ENCODE data around the gene ST3GAL4.

ST3GAL4 gene

DNA sequence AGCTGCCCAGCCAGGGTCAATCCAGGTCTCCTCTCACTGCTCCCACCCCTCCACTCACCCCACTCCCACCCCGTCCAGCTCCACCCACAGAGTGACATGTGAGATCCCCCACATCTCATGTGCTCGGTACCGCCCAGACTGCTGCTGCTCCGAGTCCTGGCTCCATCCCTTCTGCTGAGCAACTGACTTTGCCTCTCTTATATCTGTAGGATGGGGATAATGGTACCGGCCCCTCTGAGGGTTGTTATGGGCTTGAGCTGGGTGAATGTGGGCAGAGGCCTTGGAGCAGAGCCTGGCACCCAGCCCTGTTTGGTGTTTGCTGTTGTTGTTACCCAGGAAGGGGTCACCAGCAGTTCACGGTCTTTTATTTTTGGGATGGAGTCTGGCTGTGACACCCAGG is 77.0 kb downstream of the ST3GAL4 start:
- no peak for DNase-seq
- WGBS (ENCODE audit: insufficient coverage) = 88% methylated on average over 1 of the region's 6 CpGs
- Histone ChIP-seq H3K9me3 (ENCODE audit: control extremely low read depth in 1 of 5, control insufficient read depth in 4 of 5, insufficient read depth in 2 of 5, low read depth in 1 of 5, low read length in 4 of 5) (no peaks in the 10 kb centered on the region), H3K36me3 (ENCODE audit: control insufficient read depth in 4 of 4, insufficient read depth in 4 of 4, low read length in 3 of 4) (peaks cover 0 to 2% (median 0%) of the 10 kb centered on the region in 4 experiments), H3K27me3 (replicated peaks in 2 of 5; ENCODE audit: control insufficient read depth in 4 of 5, insufficient read depth in 5 of 5, low read length in 4 of 5) (no peaks in the 10 kb centered on the region), H3K27ac (ENCODE audit: insufficient read depth in 1 of 2, low read depth in 1 of 2, low read length in 2 of 2, poor library complexity in 1 of 2, severe bottlenecking in 2 of 2) (no peak overlapping the region), H3K4me1 (ENCODE audit: control extremely low read depth in 1 of 4, control insufficient read depth in 4 of 4, insufficient read depth in 4 of 4, low read length in 3 of 4) (peaks cover 0 to 36% (median 8%) of the 10 kb centered on the region in 4 experiments), H3K4me3 (ENCODE audit: control insufficient read depth in 1 of 7, extremely low read depth in 1 of 7, insufficient read depth in 4 of 7, low read depth in 2 of 7, low read length in 6 of 7) (no peak overlapping the region)
- POLR2A ChIA-PET = no interaction called here
- CTCF ChIA-PET = interaction anchor here (0.9 to 7.0 kb wide), 6 partner anchors 9 to 51 kb away, joined by 3 to 44 read pairs (median 6); no protein-coding TSS in a partner anchor

DNA sequence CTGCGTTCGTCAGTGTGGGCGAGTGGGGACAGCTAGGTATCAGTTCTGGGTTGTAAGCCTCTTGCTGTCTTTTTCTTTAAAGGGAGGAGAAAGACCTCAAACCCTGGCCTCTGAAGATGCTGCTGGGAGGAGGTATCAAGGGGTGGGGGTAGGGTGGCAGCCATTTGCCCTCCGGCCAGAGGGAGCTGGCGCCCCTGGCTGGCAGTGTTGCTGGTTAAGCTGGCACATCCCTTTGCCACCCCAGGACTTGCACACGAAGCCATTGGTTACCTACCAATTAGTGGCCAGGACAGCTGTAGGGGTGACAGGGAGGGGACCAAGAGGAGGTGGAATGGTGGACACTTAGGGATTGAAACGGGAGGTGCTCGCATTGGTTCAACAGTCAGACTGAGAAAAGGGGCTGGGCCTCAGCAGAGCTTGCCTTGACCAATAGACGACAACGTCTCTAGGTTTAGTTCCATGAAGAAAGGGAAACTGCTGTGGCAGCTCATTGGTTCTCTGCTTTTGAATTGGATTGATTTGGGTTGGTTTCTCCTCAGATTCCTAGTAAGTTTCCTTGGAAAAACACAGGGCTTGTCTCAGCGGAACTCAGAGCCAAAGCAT is 77.9 kb downstream of the ST3GAL4 start:
- ChIA-PET POLR2A (no interaction called here), CTCF (interaction anchor here (0.6 to 7.0 kb wide), 8 partner anchors 8 to 123 kb away, joined by 3 to 44 read pairs (median 6); no protein-coding TSS in a partner anchor)
- no peak overlapping the region for H3K27ac ChIP-seq (ENCODE audit: insufficient read depth in 1 of 2, low read depth in 1 of 2, low read length in 2 of 2, poor library complexity in 1 of 2, severe bottlenecking in 2 of 2)
- WGBS (ENCODE audit: insufficient coverage) = over 99% methylated on average over 11 of the region's 11 CpGs
- H3K4me3 ChIP-seq (ENCODE audit: control insufficient read depth in 1 of 7, extremely low read depth in 1 of 7, insufficient read depth in 4 of 7, low read depth in 2 of 7, low read length in 6 of 7) = no peak overlapping the region
- H3K36me3 ChIP-seq (ENCODE audit: control insufficient read depth in 4 of 4, insufficient read depth in 4 of 4, low read length in 3 of 4) = no peaks in the 10 kb centered on the region
- peaks cover 0 to 41% (median 7%) of the 10 kb centered on the region in 4 experiments for H3K4me1 ChIP-seq (ENCODE audit: control extremely low read depth in 1 of 4, control insufficient read depth in 4 of 4, insufficient read depth in 4 of 4, low read length in 3 of 4)
- H3K9me3 ChIP-seq (ENCODE audit: control extremely low read depth in 1 of 5, control insufficient read depth in 4 of 5, insufficient read depth in 2 of 5, low read depth in 1 of 5, low read length in 4 of 5) = no peaks in the 10 kb centered on the region
- H3K27me3 ChIP-seq (replicated peaks in 2 of 5; ENCODE audit: control insufficient read depth in 4 of 5, insufficient read depth in 5 of 5, low read length in 4 of 5) = no peaks in the 10 kb centered on the region
- DNase-seq = no peak

DNA sequence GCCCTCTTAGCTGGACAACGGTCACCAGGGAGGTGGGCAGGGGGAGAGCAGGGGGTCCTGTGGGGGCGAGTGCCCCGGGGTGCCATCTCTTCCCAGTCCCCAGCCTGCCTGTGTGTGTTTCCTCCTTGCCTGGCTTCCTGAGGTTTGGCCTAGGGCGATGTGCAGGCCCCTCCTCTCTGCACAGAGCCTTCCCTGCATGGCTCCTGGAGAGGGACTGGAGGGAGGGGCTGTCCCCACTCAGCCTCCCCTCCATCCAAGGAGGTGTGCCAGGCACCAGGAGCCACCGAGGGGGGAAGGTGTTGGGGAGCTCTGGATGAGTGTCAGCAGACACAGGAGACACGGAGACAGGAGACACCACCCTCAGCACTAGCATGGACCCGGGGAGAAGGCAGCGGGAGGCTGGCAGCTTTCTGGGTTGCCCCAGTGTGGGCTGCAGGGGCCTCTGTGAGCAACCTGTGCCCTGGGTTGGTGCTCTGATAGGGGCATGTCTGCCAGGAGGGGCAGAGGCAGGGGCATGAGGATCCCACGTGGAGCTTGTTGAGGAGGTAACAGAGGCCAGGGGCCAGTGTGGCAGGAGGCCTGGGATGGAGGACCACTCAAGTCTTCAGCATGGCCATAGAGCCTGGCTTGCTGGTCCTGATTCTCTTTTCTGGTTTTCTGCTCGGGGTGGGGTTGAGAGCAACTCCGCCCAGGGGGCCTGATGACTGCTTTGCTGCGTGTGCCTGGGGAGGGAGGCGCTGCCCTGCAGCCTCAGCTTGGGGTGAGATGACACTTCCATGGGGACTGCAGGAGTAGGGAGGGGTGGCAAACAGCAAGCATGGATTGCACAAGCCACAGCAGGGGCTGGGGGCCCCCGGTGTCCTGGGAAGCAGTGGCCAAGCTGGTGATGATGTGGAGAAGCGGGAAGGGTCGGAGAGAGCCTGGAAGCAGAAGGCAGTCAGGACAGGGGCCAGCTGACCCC is 78.8 kb downstream of the ST3GAL4 start:
- H3K9me3 ChIP-seq (ENCODE audit: control extremely low read depth in 1 of 5, control insufficient read depth in 4 of 5, insufficient read depth in 2 of 5, low read depth in 1 of 5, low read length in 4 of 5) = no peaks in the 10 kb centered on the region
- DNase-seq = no peak
- H3K36me3 ChIP-seq (ENCODE audit: control insufficient read depth in 4 of 4, insufficient read depth in 4 of 4, low read length in 3 of 4) = no peaks in the 10 kb centered on the region
- H3K4me3 ChIP-seq (ENCODE audit: control insufficient read depth in 1 of 7, extremely low read depth in 1 of 7, insufficient read depth in 4 of 7, low read depth in 2 of 7, low read length in 6 of 7) = no peak overlapping the region
- no peaks in the 10 kb centered on the region for H3K27me3 ChIP-seq (replicated peaks in 2 of 5; ENCODE audit: control insufficient read depth in 4 of 5, insufficient read depth in 5 of 5, low read length in 4 of 5)
- no peak overlapping the region for H3K27ac ChIP-seq (ENCODE audit: insufficient read depth in 1 of 2, low read depth in 1 of 2, low read length in 2 of 2, poor library complexity in 1 of 2, severe bottlenecking in 2 of 2)
- POLR2A ChIA-PET = no interaction called here
- H3K4me1 ChIP-seq (ENCODE audit: control extremely low read depth in 1 of 4, control insufficient read depth in 4 of 4, insufficient read depth in 4 of 4, low read length in 3 of 4) = peaks cover 0 to 46% (median 7%) of the 10 kb centered on the region in 4 experiments
- CTCF ChIA-PET = interaction anchor here (1.6 to 7.0 kb wide), 3 partner anchors 8 to 124 kb away, joined by 4 to 44 read pairs (median 5); no protein-coding TSS in a partner anchor
- 77% methylated on average over 12 of the region's 16 CpGs for WGBS (ENCODE audit: insufficient coverage)

DNA sequence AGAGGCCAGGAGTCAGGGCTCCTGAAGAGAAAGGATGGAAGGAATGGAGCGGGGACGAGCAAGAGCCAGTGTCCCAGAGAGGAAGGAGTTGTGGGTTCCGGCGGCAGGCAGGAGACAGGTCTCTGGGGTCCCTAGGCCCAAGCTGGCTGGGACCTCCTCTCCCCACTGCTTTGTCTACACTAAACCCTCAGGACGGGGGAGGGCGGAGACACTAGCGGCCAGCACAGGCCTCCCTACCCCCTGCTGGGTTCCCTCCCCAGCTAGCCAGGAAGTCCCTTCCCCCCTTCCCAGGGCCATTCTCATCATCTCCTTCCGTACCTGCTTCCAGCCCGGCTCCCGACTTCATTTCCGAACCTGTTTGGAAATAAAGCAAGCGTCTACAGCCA is 79.5 kb downstream of the ST3GAL4 start:
- DNase-seq = no peak
- Histone ChIP-seq H3K4me3 (ENCODE audit: control insufficient read depth in 1 of 7, extremely low read depth in 1 of 7, insufficient read depth in 4 of 7, low read depth in 2 of 7, low read length in 6 of 7) (no peak overlapping the region), H3K27me3 (replicated peaks in 2 of 5; ENCODE audit: control insufficient read depth in 4 of 5, insufficient read depth in 5 of 5, low read length in 4 of 5) (no peaks in the 10 kb centered on the region), H3K9me3 (ENCODE audit: control extremely low read depth in 1 of 5, control insufficient read depth in 4 of 5, insufficient read depth in 2 of 5, low read depth in 1 of 5, low read length in 4 of 5) (no peaks in the 10 kb centered on the region), H3K4me1 (ENCODE audit: control extremely low read depth in 1 of 4, control insufficient read depth in 4 of 4, insufficient read depth in 4 of 4, low read length in 3 of 4) (peaks cover 0 to 48% (median 7%) of the 10 kb centered on the region in 4 experiments), H3K27ac (ENCODE audit: insufficient read depth in 1 of 2, low read depth in 1 of 2, low read length in 2 of 2, poor library complexity in 1 of 2, severe bottlenecking in 2 of 2) (no peak overlapping the region), H3K36me3 (ENCODE audit: control insufficient read depth in 4 of 4, insufficient read depth in 4 of 4, low read length in 3 of 4) (no peaks in the 10 kb centered on the region)
- 99% methylated on average over 6 of the region's 12 CpGs for WGBS (ENCODE audit: insufficient coverage)
- ChIA-PET CTCF (interaction anchor here (1.8 to 13.8 kb wide), 3 partner anchors 14 to 125 kb away, joined by 5 to 120 read pairs (median 44); no protein-coding TSS in a partner anchor), POLR2A (no interaction called here)

DNA sequence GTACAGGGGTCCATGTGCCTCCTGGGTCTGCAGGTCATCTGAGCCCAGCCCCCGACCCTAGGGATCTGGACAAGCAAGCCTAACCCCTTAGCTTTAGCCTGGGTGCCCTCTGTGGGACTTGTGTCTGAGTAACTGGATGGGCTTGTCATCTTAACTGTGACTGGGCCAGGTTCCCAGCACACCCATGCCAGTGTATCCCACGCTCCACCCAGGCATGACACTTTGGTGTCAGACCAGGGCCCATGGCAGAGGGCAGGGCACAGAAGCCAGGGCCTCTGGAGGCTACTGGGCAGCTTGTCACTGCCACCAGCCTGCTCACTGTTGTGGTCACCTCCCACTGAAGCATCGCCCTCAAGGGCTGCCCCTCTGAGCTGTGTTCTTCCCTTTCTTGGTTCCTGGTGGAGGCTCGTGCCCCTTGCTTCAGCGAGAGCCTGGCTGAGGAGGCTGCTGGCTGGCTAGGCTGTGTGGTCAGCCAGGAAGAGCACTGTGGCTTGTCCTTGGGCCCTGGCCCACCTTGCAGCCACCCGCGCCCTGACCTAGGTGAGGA is 80.8 kb downstream of the ST3GAL4 start:
- H3K9me3 ChIP-seq (ENCODE audit: control extremely low read depth in 1 of 5, control insufficient read depth in 4 of 5, insufficient read depth in 2 of 5, low read depth in 1 of 5, low read length in 4 of 5) = no peaks in the 10 kb centered on the region
- POLR2A ChIA-PET = no interaction called here
- H3K4me3 ChIP-seq (ENCODE audit: control insufficient read depth in 1 of 7, extremely low read depth in 1 of 7, insufficient read depth in 4 of 7, low read depth in 2 of 7, low read length in 6 of 7) = no peak overlapping the region
- CTCF ChIA-PET = interaction anchor here (0.8 to 13.8 kb wide), 2 partner anchors 18 to 44 kb away, joined by 3 to 120 read pairs; no protein-coding TSS in a partner anchor
- H3K4me1 ChIP-seq (ENCODE audit: control extremely low read depth in 1 of 4, control insufficient read depth in 4 of 4, insufficient read depth in 4 of 4, low read length in 3 of 4) = peaks cover 0 to 53% (median 12%) of the 10 kb centered on the region in 4 experiments
- DNase-seq = no peak
- H3K36me3 ChIP-seq (ENCODE audit: control insufficient read depth in 4 of 4, insufficient read depth in 4 of 4, low read length in 3 of 4) = no peaks in the 10 kb centered on the region
- H3K27ac ChIP-seq (ENCODE audit: insufficient read depth in 1 of 2, low read depth in 1 of 2, low read length in 2 of 2, poor library complexity in 1 of 2, severe bottlenecking in 2 of 2) = no peak overlapping the region
- 96% methylated on average over 4 of the region's 7 CpGs for WGBS (ENCODE audit: insufficient coverage)
- no peaks in the 10 kb centered on the region for H3K27me3 ChIP-seq (replicated peaks in 2 of 5; ENCODE audit: control insufficient read depth in 4 of 5, insufficient read depth in 5 of 5, low read length in 4 of 5)

DNA sequence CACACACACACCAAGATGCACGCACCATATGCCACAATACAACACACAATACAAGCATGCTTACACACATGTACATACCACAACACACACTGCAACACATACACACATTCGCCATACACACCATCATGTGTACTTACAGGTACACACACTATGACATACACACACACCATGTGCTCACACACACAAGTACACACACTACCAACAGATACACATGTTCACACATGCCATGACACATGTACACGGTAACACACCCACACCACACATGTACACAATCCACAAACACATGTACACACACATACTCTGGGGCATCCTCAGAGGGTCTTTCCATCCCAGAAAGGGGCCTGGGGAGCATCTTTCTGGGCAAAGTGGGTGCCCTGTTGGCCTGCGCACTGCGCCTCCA is 82.2 kb downstream of the ST3GAL4 start:
- CTCF ChIA-PET = interaction anchor here (7.2 to 13.8 kb wide), 2 partner anchors 42 to 127 kb away, joined by 51 to 120 read pairs; no protein-coding TSS in a partner anchor
- H3K4me3 ChIP-seq (ENCODE audit: control insufficient read depth in 1 of 7, extremely low read depth in 1 of 7, insufficient read depth in 4 of 7, low read depth in 2 of 7, low read length in 6 of 7) = no peak overlapping the region
- no peaks in the 10 kb centered on the region for H3K36me3 ChIP-seq (ENCODE audit: control insufficient read depth in 4 of 4, insufficient read depth in 4 of 4, low read length in 3 of 4)
- WGBS (ENCODE audit: insufficient coverage) = 100% methylated on average over 3 of the region's 5 CpGs
- POLR2A ChIA-PET = no interaction called here
- no peaks in the 10 kb centered on the region for H3K9me3 ChIP-seq (ENCODE audit: control extremely low read depth in 1 of 5, control insufficient read depth in 4 of 5, insufficient read depth in 2 of 5, low read depth in 1 of 5, low read length in 4 of 5)
- no peak overlapping the region for H3K27ac ChIP-seq (ENCODE audit: insufficient read depth in 1 of 2, low read depth in 1 of 2, low read length in 2 of 2, poor library complexity in 1 of 2, severe bottlenecking in 2 of 2)
- no peaks in the 10 kb centered on the region for H3K27me3 ChIP-seq (replicated peaks in 2 of 5; ENCODE audit: control insufficient read depth in 4 of 5, insufficient read depth in 5 of 5, low read length in 4 of 5)
- no peak for DNase-seq
- peaks cover 0 to 54% (median 13%) of the 10 kb centered on the region in 4 experiments for H3K4me1 ChIP-seq (ENCODE audit: control extremely low read depth in 1 of 4, control insufficient read depth in 4 of 4, insufficient read depth in 4 of 4, low read length in 3 of 4)
